ENCODE results near the gene RET.

RET gene

GRCh38 chr10:43111101-43111500 is 34.2 kb downstream of the RET start:
- no peak for DNase-seq

GRCh38 chr10:43111921-43112607 is 35.2 kb downstream of the RET start:
- no peak for DNase-seq

GRCh38 chr10:43112608-43112961 is 35.7 kb downstream of the RET start:
- no peak for DNase-seq

DNA sequence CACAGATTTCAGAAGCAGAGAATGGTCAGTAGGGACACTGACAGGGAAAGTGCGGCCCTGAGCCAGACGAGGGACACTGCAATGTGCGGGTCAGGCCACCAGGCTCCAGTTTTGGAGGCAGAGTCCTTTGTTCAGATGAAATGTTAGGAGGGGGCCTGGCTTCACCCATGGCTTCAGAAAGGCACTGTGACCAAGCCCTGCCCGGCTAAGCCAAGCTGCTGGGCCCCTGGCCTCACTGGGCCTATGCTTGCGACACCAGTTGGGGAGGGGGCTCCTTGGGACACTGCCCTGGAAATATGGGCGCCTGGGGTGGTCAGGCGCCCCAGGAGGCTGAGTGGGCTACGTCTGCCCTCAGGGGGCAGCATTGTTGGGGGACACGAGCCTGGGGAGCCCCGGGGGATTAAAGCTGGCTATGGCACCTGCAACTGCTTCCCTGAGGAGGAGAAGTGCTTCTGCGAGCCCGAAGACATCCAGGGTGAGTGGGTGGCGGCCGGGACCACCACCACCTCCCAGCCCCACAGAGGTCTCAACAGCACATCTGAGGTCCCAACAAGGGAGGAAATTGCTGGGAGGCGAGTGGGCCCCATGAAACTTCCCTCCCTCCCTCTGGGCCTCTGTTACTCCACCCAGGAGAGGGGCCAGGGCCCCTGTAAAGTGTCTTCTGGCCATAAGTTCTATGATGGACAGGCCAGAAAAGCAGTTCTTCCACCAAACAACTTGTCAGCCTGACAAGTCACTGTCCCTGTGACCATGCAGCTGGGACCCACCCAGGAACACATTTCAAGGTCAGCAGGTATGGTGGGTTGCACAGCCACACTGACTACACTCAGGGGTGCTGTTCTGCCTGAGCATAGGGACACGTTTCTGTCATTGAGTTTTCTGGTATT is 36.6 kb downstream of the RET start:
- no peak for DNase-seq

DNA sequence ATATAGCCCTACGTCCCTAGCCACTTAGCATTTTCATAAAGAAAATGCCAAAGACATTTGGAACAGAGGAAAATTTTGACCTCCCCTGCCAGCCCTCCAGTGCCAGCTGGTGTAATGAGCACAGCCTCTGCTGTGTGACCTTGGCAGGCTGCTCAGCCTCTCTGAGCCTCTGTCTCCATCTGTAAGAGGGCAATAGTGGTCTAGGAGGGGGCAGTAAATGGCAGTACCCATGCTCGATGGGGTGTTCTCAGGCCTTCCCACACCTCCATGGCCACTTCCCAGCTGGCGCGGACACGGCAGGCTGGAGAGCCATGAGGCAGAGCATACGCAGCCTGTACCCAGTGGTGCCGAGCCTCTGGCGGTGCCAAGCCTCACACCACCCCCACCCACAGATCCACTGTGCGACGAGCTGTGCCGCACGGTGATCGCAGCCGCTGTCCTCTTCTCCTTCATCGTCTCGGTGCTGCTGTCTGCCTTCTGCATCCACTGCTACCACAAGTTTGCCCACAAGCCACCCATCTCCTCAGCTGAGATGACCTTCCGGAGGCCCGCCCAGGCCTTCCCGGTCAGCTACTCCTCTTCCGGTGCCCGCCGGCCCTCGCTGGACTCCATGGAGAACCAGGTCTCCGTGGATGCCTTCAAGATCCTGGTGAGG is 37.3 kb downstream of the RET start:
- DNase-seq = no peak

- no peak for DNase-seq
Measured at GRCh38 chr10:43114743-43115611, 38.1 kb downstream of the RET start.

- DNase-seq = no peak
Measured at GRCh38 chr10:43115881-43116595, 39.2 kb downstream of the RET start.

DNA sequence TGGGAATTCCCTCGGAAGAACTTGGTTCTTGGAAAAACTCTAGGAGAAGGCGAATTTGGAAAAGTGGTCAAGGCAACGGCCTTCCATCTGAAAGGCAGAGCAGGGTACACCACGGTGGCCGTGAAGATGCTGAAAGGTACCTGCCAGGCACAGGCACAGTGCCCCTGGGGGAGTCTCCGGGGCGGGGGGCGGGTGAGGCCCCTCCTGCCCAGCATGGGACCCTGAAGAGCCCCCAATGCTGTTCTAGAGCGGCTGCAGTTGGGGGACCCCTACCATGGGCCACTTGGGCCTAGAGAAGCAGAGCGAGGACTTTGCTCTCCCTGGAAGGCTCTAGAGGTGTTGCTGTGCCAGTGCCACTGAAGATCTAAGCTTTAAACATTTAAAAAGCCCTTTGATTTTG is 39.7 kb downstream of the RET start:
- no peak for DNase-seq

GRCh38 chr10:43117031-43117776 is 40.3 kb downstream of the RET start:
- DNase-seq = no peak

- no peak for DNase-seq
Measured at GRCh38 chr10:43117777-43118583, 41.1 kb downstream of the RET start.

DNA sequence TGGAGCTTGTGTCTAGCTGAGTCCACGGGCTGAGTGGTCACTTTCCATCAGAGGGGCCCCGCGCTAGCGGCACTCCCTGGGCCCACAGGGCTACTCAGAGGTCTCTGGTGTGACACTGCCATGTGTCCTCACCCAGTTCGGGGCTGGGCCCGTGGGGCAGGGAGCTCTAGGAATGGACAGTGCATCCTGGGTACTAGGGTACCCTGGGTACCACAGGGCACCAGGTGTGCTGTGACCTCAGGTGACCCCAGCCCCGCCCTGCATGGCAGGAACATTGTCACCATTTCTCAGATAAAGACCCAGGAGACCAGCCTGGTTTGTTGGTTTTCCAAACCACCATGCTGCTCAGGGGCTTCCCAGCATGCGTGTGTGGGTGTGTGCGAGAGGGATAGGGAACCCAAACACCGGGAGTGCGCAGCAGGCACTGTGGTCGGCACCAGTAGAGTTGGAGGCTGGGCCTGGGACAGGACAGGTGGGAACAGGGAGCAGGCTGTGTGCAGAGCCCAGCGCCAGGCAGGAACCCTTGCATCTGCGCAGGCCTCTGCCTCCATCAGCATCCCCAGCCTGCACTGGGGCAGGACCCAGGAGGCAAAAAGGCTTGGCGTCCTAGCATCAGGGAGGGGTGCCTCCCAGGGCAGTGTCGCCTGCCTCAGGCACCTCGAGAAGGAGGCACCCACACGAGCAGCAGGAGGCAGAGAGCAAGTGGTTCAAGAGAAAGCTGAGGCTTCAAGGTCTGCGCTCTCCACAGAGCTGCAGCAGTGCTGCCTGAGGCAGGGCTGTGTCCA is 42.0 kb downstream of the RET start:
- DNase-seq = no peak

GRCh38 chr10:43119416-43120115 is 42.7 kb downstream of the RET start:
- no peak for DNase-seq

DNA sequence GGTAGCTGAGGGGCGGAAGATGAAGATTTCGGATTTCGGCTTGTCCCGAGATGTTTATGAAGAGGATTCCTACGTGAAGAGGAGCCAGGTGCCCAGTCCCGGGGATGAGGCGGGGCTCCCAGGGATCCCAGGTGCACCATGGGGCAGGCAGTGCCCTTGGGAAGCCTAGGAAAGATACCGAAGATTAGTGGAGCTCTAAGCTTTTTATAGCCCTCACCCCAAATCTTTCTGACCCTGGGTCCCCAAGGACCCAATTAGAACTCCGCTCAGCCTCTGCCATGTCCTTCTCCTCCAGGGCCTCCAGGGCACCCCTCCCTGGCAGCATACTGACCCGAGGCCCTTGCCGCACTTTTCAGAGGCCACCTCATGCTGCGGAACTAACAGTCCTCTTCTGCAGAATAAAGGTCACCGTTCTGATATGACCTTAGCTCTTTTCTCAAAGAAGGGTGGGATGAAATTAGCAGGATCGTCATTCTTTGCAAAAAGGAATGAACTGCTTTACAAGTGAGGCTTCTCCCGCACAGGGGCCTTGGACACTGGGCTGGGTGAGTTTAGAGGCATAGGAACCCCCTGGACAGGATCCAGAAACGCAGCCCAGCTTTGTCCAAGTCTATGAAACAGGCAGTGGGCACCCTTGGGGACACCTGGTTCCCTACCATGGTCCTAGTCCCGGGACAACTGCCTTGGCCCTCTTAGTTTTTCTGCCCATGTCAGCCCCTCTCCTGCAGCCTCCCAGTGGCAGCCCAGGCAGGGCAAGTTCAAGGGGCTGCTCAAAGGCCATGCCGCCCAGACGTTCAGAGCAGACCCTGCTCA is 43.5 kb downstream of the RET start:
- DNase-seq = no peak

- peak; percentile 65 to 69 for DNase-seq
Measured at GRCh38 chr10:43120929-43121314, 44.1 kb downstream of the RET start.

- DNase-seq = no peak
Measured at GRCh38 chr10:43121444-43121843, 44.6 kb downstream of the RET start.

- no peak for DNase-seq
Measured at GRCh38 chr10:43122096-43122495, 45.2 kb downstream of the RET start.

- DNase-seq = no peak
Measured at GRCh38 chr10:43122826-43123225, 46.0 kb downstream of the RET start.

Measured in AML-193 (cell line).